Fibroblast of lung (primary cell): ENCODE measurements around the gene ZC4H2.

Experiments
- CTCF ChIP-seq, 2 donors: IDR thresholded peaks in 1 of 2; conservative IDR thresholded peaks in 1 of 2; 1 replicate in 1 of 2; 2 replicates in 1 of 2; pipeline ENCODE4 v1.5.1; 2011 to 2012; ENCODE audit warnings: low read length in 2 of 2, control low read depth in 1 of 2, inconsistent platforms in 1 of 2, low read depth in 1 of 2, mild to moderate bottlenecking in 1 of 2
- EZH2 ChIP-seq: IDR thresholded peaks from 2 replicates; pipeline ENCODE4 v1.5.1; 2012; ENCODE audit warnings: low read length, control low read depth, mild to moderate bottlenecking; ENCODE audit errors: missing control alignments

GRCh38 chrX:64976673-64977040, 407 bp upstream of the ZC4H2 start:
- no peak for TF ChIP-seq CTCF (conservative IDR thresholded peaks at IDR 0.05 in 1 of 2, IDR thresholded peaks at IDR 0.05 in 1 of 2; ENCODE audit: low read depth in 1 of 2, low read length in 2 of 2)
- no peak for TF ChIP-seq EZH2
